ENCODE measurements around the gene SLCO2A1.

Gene SLCO2A1

GRCh38 chr3:134059671-134060560 is 30.2 kb upstream of the SLCO2A1 start:
- no peak overlapping the region for H3K27ac ChIP-seq (ENCODE audit: low read depth, low read length)
- no peaks in the 10 kb centered on the region for H3K27me3 ChIP-seq (ENCODE audit: control insufficient read depth, insufficient read depth, low read length)
- no peaks in the 10 kb centered on the region for H3K36me3 ChIP-seq (ENCODE audit: control insufficient read depth, insufficient read depth, low read length)
- H3K9ac ChIP-seq (ENCODE audit: low read length) = no peak overlapping the region
- H3K4me3 ChIP-seq (ENCODE audit: low read depth, low read length) = no peak overlapping the region
- H3K9me3 ChIP-seq (ENCODE audit: control insufficient read depth, insufficient read depth, low read depth, low read length) = no peaks in the 10 kb centered on the region
- H3K4me1 ChIP-seq (ENCODE audit: control insufficient read depth, insufficient read depth, low read length) = peaks cover 13% of the 10 kb centered on the region; the same call in 1 of the 2 replicates

- no peak overlapping the region for H3K9ac ChIP-seq (ENCODE audit: low read length)
- H3K27me3 ChIP-seq (ENCODE audit: control insufficient read depth, insufficient read depth, low read length) = no peaks in the 10 kb centered on the region
- no peaks in the 10 kb centered on the region for H3K36me3 ChIP-seq (ENCODE audit: control insufficient read depth, insufficient read depth, low read length)
- H3K27ac ChIP-seq (ENCODE audit: low read depth, low read length) = no peak overlapping the region
- peaks cover 13% of the 10 kb centered on the region; the same call in 1 of the 2 replicates for H3K4me1 ChIP-seq (ENCODE audit: control insufficient read depth, insufficient read depth, low read length)
- H3K9me3 ChIP-seq (ENCODE audit: control insufficient read depth, insufficient read depth, low read depth, low read length) = no peaks in the 10 kb centered on the region
- no peak overlapping the region for H3K4me3 ChIP-seq (ENCODE audit: low read depth, low read length)
Measured at GRCh38 chr3:134059035-134059601, 29.4 kb upstream of the SLCO2A1 start.

- H3K36me3 ChIP-seq (ENCODE audit: control insufficient read depth, insufficient read depth, low read length) = no peaks in the 10 kb centered on the region
- H3K27me3 ChIP-seq (ENCODE audit: control insufficient read depth, insufficient read depth, low read length) = no peaks in the 10 kb centered on the region
- H3K9ac ChIP-seq (ENCODE audit: low read length) = no peak overlapping the region
- no peak overlapping the region for H3K4me3 ChIP-seq (ENCODE audit: low read depth, low read length)
- H3K9me3 ChIP-seq (ENCODE audit: control insufficient read depth, insufficient read depth, low read depth, low read length) = no peaks in the 10 kb centered on the region
- no peak overlapping the region for H3K27ac ChIP-seq (ENCODE audit: low read depth, low read length)
- H3K4me1 ChIP-seq (ENCODE audit: control insufficient read depth, insufficient read depth, low read length) = peaks cover 13% of the 10 kb centered on the region; the same call in 1 of the 2 replicates
Measured at GRCh38 chr3:134057654-134058110, 28.0 kb upstream of the SLCO2A1 start.

- Histone ChIP-seq H3K9me3 (ENCODE audit: control insufficient read depth, insufficient read depth, low read depth, low read length) (no peaks in the 10 kb centered on the region), H3K4me3 (ENCODE audit: low read depth, low read length) (no peak overlapping the region), H3K36me3 (ENCODE audit: control insufficient read depth, insufficient read depth, low read length) (no peaks in the 10 kb centered on the region), H3K4me1 (ENCODE audit: control insufficient read depth, insufficient read depth, low read length) (peaks cover 13% of the 10 kb centered on the region; the same call in 1 of the 2 replicates), H3K27me3 (ENCODE audit: control insufficient read depth, insufficient read depth, low read length) (no peaks in the 10 kb centered on the region), H3K27ac (ENCODE audit: low read depth, low read length) (no peak overlapping the region), H3K9ac (ENCODE audit: low read length) (no peak overlapping the region)
Measured at GRCh38 chr3:134057006-134057653, 27.4 kb upstream of the SLCO2A1 start.

- no peaks in the 10 kb centered on the region for H3K9me3 ChIP-seq (ENCODE audit: control insufficient read depth, insufficient read depth, low read depth, low read length)
- no peaks in the 10 kb centered on the region for H3K36me3 ChIP-seq (ENCODE audit: control insufficient read depth, insufficient read depth, low read length)
- no peak overlapping the region for H3K4me3 ChIP-seq (ENCODE audit: low read depth, low read length)
- no peak overlapping the region for H3K27ac ChIP-seq (ENCODE audit: low read depth, low read length)
- H3K4me1 ChIP-seq (ENCODE audit: control insufficient read depth, insufficient read depth, low read length) = peaks cover 13% of the 10 kb centered on the region; the same call in 1 of the 2 replicates
- H3K27me3 ChIP-seq (ENCODE audit: control insufficient read depth, insufficient read depth, low read length) = no peaks in the 10 kb centered on the region
- no peak overlapping the region for H3K9ac ChIP-seq (ENCODE audit: low read length)
Measured at GRCh38 chr3:134056464-134056891, 26.8 kb upstream of the SLCO2A1 start.

- Histone ChIP-seq H3K9ac (ENCODE audit: low read length) (no peak overlapping the region), H3K9me3 (ENCODE audit: control insufficient read depth, insufficient read depth, low read depth, low read length) (no peaks in the 10 kb centered on the region), H3K27me3 (ENCODE audit: control insufficient read depth, insufficient read depth, low read length) (no peaks in the 10 kb centered on the region), H3K36me3 (ENCODE audit: control insufficient read depth, insufficient read depth, low read length) (no peaks in the 10 kb centered on the region), H3K4me1 (ENCODE audit: control insufficient read depth, insufficient read depth, low read length) (peaks cover 13% of the 10 kb centered on the region; the same call in 1 of the 2 replicates), H3K27ac (ENCODE audit: low read depth, low read length) (no peak overlapping the region), H3K4me3 (ENCODE audit: low read depth, low read length) (no peak overlapping the region)
Measured at GRCh38 chr3:134055661-134056060, 25.9 kb upstream of the SLCO2A1 start.

- no peak overlapping the region for H3K27ac ChIP-seq (ENCODE audit: low read depth, low read length)
- H3K27me3 ChIP-seq (ENCODE audit: control insufficient read depth, insufficient read depth, low read length) = no peaks in the 10 kb centered on the region
- no peak overlapping the region for H3K4me3 ChIP-seq (ENCODE audit: low read depth, low read length)
- peaks cover 13% of the 10 kb centered on the region; the same call in 1 of the 2 replicates for H3K4me1 ChIP-seq (ENCODE audit: control insufficient read depth, insufficient read depth, low read length)
- no peak overlapping the region for H3K9ac ChIP-seq (ENCODE audit: low read length)
- H3K9me3 ChIP-seq (ENCODE audit: control insufficient read depth, insufficient read depth, low read depth, low read length) = no peaks in the 10 kb centered on the region
- no peaks in the 10 kb centered on the region for H3K36me3 ChIP-seq (ENCODE audit: control insufficient read depth, insufficient read depth, low read length)
Measured at GRCh38 chr3:134054881-134055280, 25.2 kb upstream of the SLCO2A1 start.

- H3K9me3 ChIP-seq (ENCODE audit: control insufficient read depth, insufficient read depth, low read depth, low read length) = no peaks in the 10 kb centered on the region
- H3K27me3 ChIP-seq (ENCODE audit: control insufficient read depth, insufficient read depth, low read length) = no peaks in the 10 kb centered on the region
- H3K4me1 ChIP-seq (ENCODE audit: control insufficient read depth, insufficient read depth, low read length) = peaks cover 13% of the 10 kb centered on the region; the same call in 1 of the 2 replicates
- no peak overlapping the region for H3K9ac ChIP-seq (ENCODE audit: low read length)
- H3K4me3 ChIP-seq (ENCODE audit: low read depth, low read length) = no peak overlapping the region
- H3K36me3 ChIP-seq (ENCODE audit: control insufficient read depth, insufficient read depth, low read length) = no peaks in the 10 kb centered on the region
- H3K27ac ChIP-seq (ENCODE audit: low read depth, low read length) = no peak overlapping the region
Measured at GRCh38 chr3:134054231-134054630, 24.5 kb upstream of the SLCO2A1 start.

- Histone ChIP-seq H3K9me3 (ENCODE audit: control insufficient read depth, insufficient read depth, low read depth, low read length) (no peaks in the 10 kb centered on the region; the same call in 1 of the 2 replicates), H3K9ac (ENCODE audit: low read length) (no peak overlapping the region), H3K4me1 (ENCODE audit: control insufficient read depth, insufficient read depth, low read length) (peaks cover 9% of the 10 kb centered on the region; the same call in 1 of the 2 replicates), H3K4me3 (ENCODE audit: low read depth, low read length) (no peak overlapping the region), H3K36me3 (ENCODE audit: control insufficient read depth, insufficient read depth, low read length) (no peaks in the 10 kb centered on the region), H3K27ac (ENCODE audit: low read depth, low read length) (no peak overlapping the region), H3K27me3 (ENCODE audit: control insufficient read depth, insufficient read depth, low read length) (no peaks in the 10 kb centered on the region)
Measured at GRCh38 chr3:134052370-134052769, 22.6 kb upstream of the SLCO2A1 start.

- Histone ChIP-seq H3K36me3 (ENCODE audit: control insufficient read depth, insufficient read depth, low read length) (no peaks in the 10 kb centered on the region), H3K27me3 (ENCODE audit: control insufficient read depth, insufficient read depth, low read length) (no peaks in the 10 kb centered on the region), H3K27ac (ENCODE audit: low read depth, low read length) (no peak overlapping the region), H3K4me3 (ENCODE audit: low read depth, low read length) (no peak overlapping the region), H3K9ac (ENCODE audit: low read length) (no peak overlapping the region), H3K9me3 (ENCODE audit: control insufficient read depth, insufficient read depth, low read depth, low read length) (peaks cover 20% of the 10 kb centered on the region), H3K4me1 (ENCODE audit: control insufficient read depth, insufficient read depth, low read length) (no peaks in the 10 kb centered on the region)
Measured at GRCh38 chr3:134049676-134050075, 20.0 kb upstream of the SLCO2A1 start.

All from HUES6 (cell line).